Measurements from ENCODE around the gene DDX43. TPM values are rescaled to one million over a fixed set of nuclear protein-coding genes. Genes with fewer than 3 reads are reported as not detected.

Gene DDX43
- total and polyA plus RNA-seq, 10 of the 15 experiments (the other 5 are each of a cell fraction or from before 2014, with no cell fraction given): 0.12 TPM; not detected in 9

DNA sequence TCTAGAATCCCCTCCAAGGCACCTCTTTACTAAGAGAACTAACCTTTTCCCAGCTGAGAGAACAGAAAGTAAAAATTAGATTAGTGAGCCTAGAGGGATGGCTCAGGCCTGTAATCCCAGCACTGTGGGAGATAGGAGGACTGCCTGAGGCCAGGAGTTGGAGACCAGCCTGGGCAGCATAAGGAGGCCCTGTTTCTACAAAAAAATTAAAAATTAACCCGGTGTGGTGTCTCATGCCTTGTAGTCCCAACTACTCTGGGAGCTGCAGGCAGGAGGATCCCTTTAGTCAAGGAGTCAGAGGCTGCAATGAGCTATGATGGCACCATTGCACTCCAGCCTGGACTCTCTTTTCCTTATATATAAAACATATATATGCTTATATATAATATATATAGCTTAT is 19.4 kb upstream of the DDX43 start:
- RAD21 ChIA-PET (ENCODE audit: unreplicated experiment): interaction anchor here (1.2 kb wide), 1 partner anchor 14 kb away, joined by 4 read pairs; no protein-coding TSS in a partner anchor
- FAIRE-seq (no peak), DNase-seq (ENCODE audit: low read depth, low spot score) (no peak), ATAC-seq (no peak)
- H3K9ac ChIP-seq (ENCODE audit: control insufficient read depth, insufficient read depth, low read length): no peak overlapping the region
- no peaks in the 10 kb centered on the region; the same call in 2 of the 3 replicates for H3K9me3 ChIP-seq (replicated peaks; ENCODE audit: control insufficient read depth, insufficient read depth, low read length)
- H3K4me2 ChIP-seq (ENCODE audit: control insufficient read depth, insufficient read depth): no peak overlapping the region
- SMC1A ChIA-PET (ENCODE audit: uncharacterized antibody, unreplicated experiment): no interaction called here
- H3K36me3 ChIP-seq (ENCODE audit: control insufficient read depth in 2 of 2, insufficient read depth in 2 of 2, low read length in 1 of 2): no peaks in the 10 kb centered on the region
- intact Hi-C loops (cut with micrococcal nuclease; ENCODE audit: unreplicated experiment): no loop called here
- no peaks in the 10 kb centered on the region for H4K20me1 ChIP-seq (ENCODE audit: control insufficient read depth, insufficient read depth)
- no peak for TF ChIP-seq EED (IDR thresholded peaks at IDR 0.05; ENCODE audit: low read depth)
- no peak for TF ChIP-seq TAF1 (IDR thresholded peaks at IDR 0.05; ENCODE audit: borderline replicate concordance, low read depth, low read length)
- TF ChIP-seq SRF (IDR thresholded peaks at IDR 0.05; ENCODE audit: low read depth in 2 of 2, low read length in 2 of 2): no peak
- no peak for TF ChIP-seq SPI1 (IDR thresholded peaks at IDR 0.05; ENCODE audit: borderline replicate concordance, insufficient read depth, low read depth, low read length)
- TF ChIP-seq, protein P1, sequence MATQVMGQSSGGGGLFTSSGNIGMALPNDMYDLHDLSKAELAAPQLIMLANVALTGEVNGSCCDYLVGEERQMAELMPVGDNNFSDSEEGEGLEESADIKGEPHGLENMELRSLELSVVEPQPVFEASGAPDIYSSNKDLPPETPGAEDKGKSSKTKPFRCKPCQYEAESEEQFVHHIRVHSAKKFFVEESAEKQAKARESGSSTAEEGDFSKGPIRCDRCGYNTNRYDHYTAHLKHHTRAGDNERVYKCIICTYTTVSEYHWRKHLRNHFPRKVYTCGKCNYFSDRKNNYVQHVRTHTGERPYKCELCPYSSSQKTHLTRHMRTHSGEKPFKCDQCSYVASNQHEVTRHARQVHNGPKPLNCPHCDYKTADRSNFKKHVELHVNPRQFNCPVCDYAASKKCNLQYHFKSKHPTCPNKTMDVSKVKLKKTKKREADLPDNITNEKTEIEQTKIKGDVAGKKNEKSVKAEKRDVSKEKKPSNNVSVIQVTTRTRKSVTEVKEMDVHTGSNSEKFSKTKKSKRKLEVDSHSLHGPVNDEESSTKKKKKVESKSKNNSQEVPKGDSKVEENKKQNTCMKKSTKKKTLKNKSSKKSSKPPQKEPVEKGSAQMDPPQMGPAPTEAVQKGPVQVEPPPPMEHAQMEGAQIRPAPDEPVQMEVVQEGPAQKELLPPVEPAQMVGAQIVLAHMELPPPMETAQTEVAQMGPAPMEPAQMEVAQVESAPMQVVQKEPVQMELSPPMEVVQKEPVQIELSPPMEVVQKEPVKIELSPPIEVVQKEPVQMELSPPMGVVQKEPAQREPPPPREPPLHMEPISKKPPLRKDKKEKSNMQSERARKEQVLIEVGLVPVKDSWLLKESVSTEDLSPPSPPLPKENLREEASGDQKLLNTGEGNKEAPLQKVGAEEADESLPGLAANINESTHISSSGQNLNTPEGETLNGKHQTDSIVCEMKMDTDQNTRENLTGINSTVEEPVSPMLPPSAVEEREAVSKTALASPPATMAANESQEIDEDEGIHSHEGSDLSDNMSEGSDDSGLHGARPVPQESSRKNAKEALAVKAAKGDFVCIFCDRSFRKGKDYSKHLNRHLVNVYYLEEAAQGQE (IDR thresholded peaks at IDR 0.05; ENCODE audit: low read depth, low read length): no peak
- no peak for TF ChIP-seq STAT3 (IDR thresholded peaks at IDR 0.05; ENCODE audit: low read depth, low read length)
- no peak for TF ChIP-seq HCFC1 (IDR thresholded peaks at IDR 0.05; ENCODE audit: low read length)
- no peak for TF ChIP-seq POU2F2 (IDR thresholded peaks at IDR 0.05; ENCODE audit: borderline replicate concordance, low read depth, low read length)
- no peak for TF ChIP-seq ZBED1 (IDR thresholded peaks at IDR 0.05; ENCODE audit: borderline replicate concordance)
- TF ChIP-seq KAT2A (conservative IDR thresholded peaks at IDR 0.05; ENCODE audit: control insufficient read depth, low read depth, low read length): no peak
- in situ Hi-C loops (cut with MboI): no loop called here
- no TSS peak for BruUV-seq (replicated peaks)
- H3K4me3 ChIP-seq: no peak overlapping the region
- H3K27ac ChIP-seq (ENCODE audit: control insufficient read depth, insufficient read depth): no peak overlapping the region
- 22% methylated on average over 1 of the region's 1 CpG for WGBS (ENCODE audit: insufficient coverage, insufficient replicate concordance, low lambda C conversion rate, missing lambda C conversion rate)
- H3K79me2 ChIP-seq (ENCODE audit: control insufficient read depth, insufficient read depth, low read length): no peaks in the 10 kb centered on the region
- POLR2A ChIA-PET: interaction anchor here (0.5 kb wide), 1 partner anchor 97 kb away, joined by 7 read pairs; no protein-coding TSS in a partner anchor
- H3K27me3 ChIP-seq (replicated peaks in 1 of 2; ENCODE audit: control insufficient read depth in 2 of 2, insufficient read depth in 2 of 2, low read length in 1 of 2): no peaks in the 10 kb centered on the region
- no peaks in the 10 kb centered on the region for H3K4me1 ChIP-seq (ENCODE audit: control insufficient read depth, insufficient read depth, low read length)
- H2AFZ ChIP-seq (ENCODE audit: control insufficient read depth, low read depth, low read length): no peak overlapping the region
- CTCF ChIA-PET: interaction anchor here (0.9 kb wide), 1 partner anchor 13 kb away, joined by 4 read pairs; no protein-coding TSS in a partner anchor
